Naive B cell (primary cell): Measurements from ENCODE around the gene RAB44. TPM values are rescaled to one million over a fixed set of nuclear protein-coding genes. Genes with fewer than 3 reads are reported as not detected.

Experiments
- ATAC-seq, 2 donors: fragments of 150-1000 bp; cut with Tn5 transposase; 2 replicates each; pipeline ENCODE4 v1.10.0; 2021; ENCODE audit warnings: low read depth in 2 of 2, mild to moderate bottlenecking in 2 of 2, moderate library complexity in 2 of 2
- DNase-seq: peaks from one replicate; pipeline ENCODE4 v3.0.0; 2022
- H3K27ac Mint-ChIP-seq, 6 donors: one replicate each; pipeline ENCODE4 v1.8.0; 2020 to 2022; ENCODE audit warnings: mild to moderate bottlenecking in 6 of 6, mixed read lengths in 6 of 6, moderate library complexity in 5 of 6, inconsistent platforms in 2 of 6
- H3K27me3 Mint-ChIP-seq, 3 donors: one replicate each; pipeline ENCODE4 v1.8.0; 2021 to 2022; ENCODE audit warnings: mixed read lengths in 3 of 3, mild to moderate bottlenecking in 1 of 3
- H3K36me3 Mint-ChIP-seq, 2 donors: one replicate each; pipeline ENCODE4 v1.8.0; 2020 to 2022; ENCODE audit warnings: mixed read lengths in 2 of 2, inconsistent platforms in 1 of 2, mild to moderate bottlenecking in 1 of 2
- H3K4me1 Mint-ChIP-seq, 3 donors: one replicate each; pipeline ENCODE4 v1.8.0; 2020 to 2022; ENCODE audit warnings: mixed read lengths in 3 of 3, inconsistent platforms in 1 of 3, mild to moderate bottlenecking in 1 of 3, moderate library complexity in 1 of 3
- H3K4me3 Mint-ChIP-seq, 8 donors: one replicate each; pipeline ENCODE4 v1.8.0; 2020 to 2022; ENCODE audit warnings: mild to moderate bottlenecking in 8 of 8, mixed read lengths in 8 of 8, moderate library complexity in 8 of 8, inconsistent platforms in 2 of 8
- H3K9me3 Mint-ChIP-seq, 7 donors: one replicate each; pipeline ENCODE4 v1.8.0; 2020 to 2022; ENCODE audit warnings: mixed read lengths in 7 of 7, mild to moderate bottlenecking in 5 of 7, inconsistent platforms in 2 of 7, moderate library complexity in 1 of 7
- polyA plus RNA-seq, 6 donors: library from polyadenylated mRNA; unstranded; fragments of 300-500 nt; fragmentation: Illumina TruSeq; gene quantifications; one replicate each; pipeline ENCODE4 v1.2.3, GENCODE V29; 2021; ENCODE audit warnings: low read depth in 6 of 6

RAB44 gene
- polyA plus RNA-seq, 6 donors from 2014 or later, result not detected

- Mint-ChIP-seq H3K36me3 (peaks cover 6 to 7% of the 10 kb centered on the region in 2 donors), H3K27ac (peak overlapping the region; percentile 94 to 100 (median 98)), H3K9me3 (no peaks in the 10 kb centered on the region), H3K4me1 (peaks cover 56 to 90% (median 68%) of the 10 kb centered on the region in 3 donors), H3K27me3 (no peaks in the 10 kb centered on the region), H3K4me3 (peak overlapping the region; percentile 9 to 96 (median 70))
- DNase-seq (no peak), ATAC-seq (no peak)
Observed at GRCh38 chr6:36685166-36685924, 12.3 kb upstream of the RAB44 start.

- peak overlapping the region in 7 of 8 donors; percentile 60 to 81 (median 68) for H3K4me3 Mint-ChIP-seq
- H3K27me3 Mint-ChIP-seq, result no peaks in the 10 kb centered on the region
- H3K27ac Mint-ChIP-seq, result peak overlapping the region; percentile 94 to 100 (median 98)
- H3K9me3 Mint-ChIP-seq, result no peaks in the 10 kb centered on the region
- peaks cover 58 to 91% (median 68%) of the 10 kb centered on the region in 3 donors for H3K4me1 Mint-ChIP-seq
- H3K36me3 Mint-ChIP-seq, result peaks cover 6 to 7% of the 10 kb centered on the region in 2 donors
- DNase-seq (no peak), ATAC-seq (no peak)
Observed at GRCh38 chr6:36685926-36686667, 11.5 kb upstream of the RAB44 start.

GRCh38 chr6:36686668-36687513, 10.7 kb upstream of the RAB44 start:
- peaks cover 6 to 7% of the 10 kb centered on the region in 2 donors for H3K36me3 Mint-ChIP-seq
- H3K4me3 Mint-ChIP-seq, result peak overlapping the region in 7 of 8 donors; percentile 39 to 75 (median 63)
- ATAC-seq (no peak), DNase-seq (no peak)
- H3K4me1 Mint-ChIP-seq, result peaks cover 62 to 92% (median 71%) of the 10 kb centered on the region in 3 donors
- peak overlapping the region; percentile 57 to 98 (median 92) for H3K27ac Mint-ChIP-seq
- no peaks in the 10 kb centered on the region for H3K27me3 Mint-ChIP-seq
- H3K9me3 Mint-ChIP-seq, result no peaks in the 10 kb centered on the region

GRCh38 chr6:36688063-36688738, 9.4 kb upstream of the RAB44 start:
- Mint-ChIP-seq H3K4me1 (peaks cover 63 to 92% (median 76%) of the 10 kb centered on the region in 3 donors), H3K27ac (peak overlapping the region in 5 of 6 donors; percentile 16 to 98 (median 76)), H3K36me3 (peaks cover 6 to 7% of the 10 kb centered on the region in 2 donors), H3K4me3 (peak overlapping the region in 4 of 8 donors; percentile 16 to 71 (median 44)), H3K27me3 (no peaks in the 10 kb centered on the region), H3K9me3 (no peaks in the 10 kb centered on the region)
- ATAC-seq, result no peak
- no peak for DNase-seq

GRCh38 chr6:36688739-36689075, 8.9 kb upstream of the RAB44 start:
- peak overlapping the region in 4 of 6 donors; percentile 19 to 98 (median 73) for H3K27ac Mint-ChIP-seq
- peak overlapping the region in 4 of 8 donors; percentile 16 to 71 (median 44) for H3K4me3 Mint-ChIP-seq
- ATAC-seq, result no peak
- H3K27me3 Mint-ChIP-seq, result no peaks in the 10 kb centered on the region
- no peaks in the 10 kb centered on the region for H3K9me3 Mint-ChIP-seq
- H3K36me3 Mint-ChIP-seq, result peaks cover 6 to 7% of the 10 kb centered on the region in 2 donors
- H3K4me1 Mint-ChIP-seq, result peaks cover 63 to 92% (median 76%) of the 10 kb centered on the region in 3 donors
- no peak for DNase-seq

GRCh38 chr6:36691011-36691410, 6.6 kb upstream of the RAB44 start:
- no peaks in the 10 kb centered on the region for H3K27me3 Mint-ChIP-seq
- ATAC-seq (no peak), DNase-seq (no peak)
- H3K27ac Mint-ChIP-seq, result peak overlapping the region; percentile 85 to 99 (median 99)
- peaks cover 69 to 86% (median 81%) of the 10 kb centered on the region in 3 donors for H3K4me1 Mint-ChIP-seq
- no peaks in the 10 kb centered on the region for H3K9me3 Mint-ChIP-seq
- H3K36me3 Mint-ChIP-seq, result peaks cover under 1 to 1% of the 10 kb centered on the region in 2 donors
- peak overlapping the region in 4 of 8 donors; percentile 7 to 82 (median 30) for H3K4me3 Mint-ChIP-seq

GRCh38 chr6:36691612-36692011, 6.0 kb upstream of the RAB44 start:
- ATAC-seq, result no peak
- DNase-seq, result no peak
- no peaks in the 10 kb centered on the region for H3K9me3 Mint-ChIP-seq
- H3K27me3 Mint-ChIP-seq, result no peaks in the 10 kb centered on the region
- peak overlapping the region; percentile 85 to 99 (median 99) for H3K27ac Mint-ChIP-seq
- H3K36me3 Mint-ChIP-seq, result peaks cover 0 to 4% of the 10 kb centered on the region in 2 donors
- peaks cover 68 to 86% (median 81%) of the 10 kb centered on the region in 3 donors for H3K4me1 Mint-ChIP-seq
- H3K4me3 Mint-ChIP-seq, result peak overlapping the region; percentile 45 to 86 (median 72)

GRCh38 chr6:36692220-36692619, 5.4 kb upstream of the RAB44 start:
- DNase-seq (peak; percentile 85), ATAC-seq (peak; percentile 98 to 99)
- H3K4me1 Mint-ChIP-seq, result peaks cover 73 to 91% (median 82%) of the 10 kb centered on the region in 3 donors
- H3K9me3 Mint-ChIP-seq, result no peaks in the 10 kb centered on the region
- peaks cover 0 to 6% of the 10 kb centered on the region in 2 donors for H3K36me3 Mint-ChIP-seq
- peak overlapping the region; percentile 45 to 86 (median 72) for H3K4me3 Mint-ChIP-seq
- H3K27me3 Mint-ChIP-seq, result no peaks in the 10 kb centered on the region
- peak overlapping the region; percentile 85 to 99 (median 99) for H3K27ac Mint-ChIP-seq

- Mint-ChIP-seq H3K9me3 (no peaks in the 10 kb centered on the region), H3K27me3 (no peaks in the 10 kb centered on the region), H3K4me3 (peak overlapping the region; percentile 50 to 86 (median 77)), H3K27ac (peak overlapping the region; percentile 94 to 99 (median 99)), H3K4me1 (peaks cover 74 to 91% (median 84%) of the 10 kb centered on the region in 3 donors), H3K36me3 (peaks cover 0 to 6% of the 10 kb centered on the region in 2 donors)
- no peak for ATAC-seq
- no peak for DNase-seq
Observed at GRCh38 chr6:36692861-36693702, 4.5 kb upstream of the RAB44 start.

GRCh38 chr6:36694616-36695015, 3.0 kb upstream of the RAB44 start:
- Mint-ChIP-seq H3K4me1 (peaks cover 72 to 83% (median 76%) of the 10 kb centered on the region in 3 donors), H3K9me3 (no peaks in the 10 kb centered on the region), H3K4me3 (peak overlapping the region in 5 of 8 donors; percentile 29 to 66 (median 37)), H3K27ac (peak overlapping the region; percentile 73 to 98 (median 85)), H3K27me3 (no peaks in the 10 kb centered on the region), H3K36me3 (peaks cover 0 to 6% of the 10 kb centered on the region in 2 donors)
- ATAC-seq (no peak), DNase-seq (no peak)

GRCh38 chr6:36695414-36695813, 2.2 kb upstream of the RAB44 start:
- peak overlapping the region in 1 of 8 donors; percentile 26 for H3K4me3 Mint-ChIP-seq
- H3K27ac Mint-ChIP-seq, result peak overlapping the region; percentile 34 to 98 (median 52)
- no peaks in the 10 kb centered on the region for H3K27me3 Mint-ChIP-seq
- H3K36me3 Mint-ChIP-seq, result peaks cover 0 to 6% of the 10 kb centered on the region in 2 donors
- H3K4me1 Mint-ChIP-seq, result peaks cover 65 to 75% (median 70%) of the 10 kb centered on the region in 3 donors
- ATAC-seq (no peak), DNase-seq (no peak)
- no peaks in the 10 kb centered on the region for H3K9me3 Mint-ChIP-seq
